MM.1S (cell line): ENCODE data around the gene CHTF18.

Source experiments
- EZH2 ChIP-seq: fragments of 300-600 bp; sonication (generic); optimal IDR thresholded peaks from 2 replicates; pipeline ENCODE3; 2017; ENCODE audit warnings: low read depth, mild to moderate bottlenecking, antibody characterized with exemption, low read length, mixed read lengths
- EZH2phosphoT487 ChIP-seq: fragments of 300-600 bp; sonication (generic); IDR thresholded peaks from 2 replicates; pipeline ENCODE4 v1.6.1; 2018; ENCODE audit warnings: antibody characterized with exemption, low read length
- TF ChIP-seq, protein P1 (sequence below): fragments of 300-600 bp; sonication (generic); IDR thresholded peaks from 2 replicates; pipeline ENCODE4 v1.5.1; 2016; ENCODE audit warnings: antibody characterized with exemption, low read length, mixed read lengths

DNA sequence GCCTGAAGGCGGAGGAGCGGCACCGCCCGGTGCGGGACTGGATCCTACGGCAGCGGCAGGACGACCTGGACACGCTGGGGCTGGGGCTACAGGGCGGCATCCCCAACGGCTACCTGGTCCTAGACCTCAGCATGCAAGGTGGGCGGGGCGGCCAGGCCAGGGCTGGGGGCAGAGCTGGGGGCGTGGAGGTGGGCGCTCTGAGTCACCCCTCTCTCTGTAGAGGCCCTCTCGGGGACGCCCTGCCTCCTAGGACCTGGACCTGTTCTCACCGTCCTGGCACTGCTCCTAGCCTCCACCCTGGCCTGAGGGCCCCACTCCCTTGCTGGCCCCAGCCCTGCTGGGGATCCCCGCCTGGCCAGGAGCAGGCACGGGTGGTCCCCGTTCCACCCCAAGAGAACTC lies 20.0 kb upstream of the CHTF18 start:
- TF ChIP-seq, protein P1, sequence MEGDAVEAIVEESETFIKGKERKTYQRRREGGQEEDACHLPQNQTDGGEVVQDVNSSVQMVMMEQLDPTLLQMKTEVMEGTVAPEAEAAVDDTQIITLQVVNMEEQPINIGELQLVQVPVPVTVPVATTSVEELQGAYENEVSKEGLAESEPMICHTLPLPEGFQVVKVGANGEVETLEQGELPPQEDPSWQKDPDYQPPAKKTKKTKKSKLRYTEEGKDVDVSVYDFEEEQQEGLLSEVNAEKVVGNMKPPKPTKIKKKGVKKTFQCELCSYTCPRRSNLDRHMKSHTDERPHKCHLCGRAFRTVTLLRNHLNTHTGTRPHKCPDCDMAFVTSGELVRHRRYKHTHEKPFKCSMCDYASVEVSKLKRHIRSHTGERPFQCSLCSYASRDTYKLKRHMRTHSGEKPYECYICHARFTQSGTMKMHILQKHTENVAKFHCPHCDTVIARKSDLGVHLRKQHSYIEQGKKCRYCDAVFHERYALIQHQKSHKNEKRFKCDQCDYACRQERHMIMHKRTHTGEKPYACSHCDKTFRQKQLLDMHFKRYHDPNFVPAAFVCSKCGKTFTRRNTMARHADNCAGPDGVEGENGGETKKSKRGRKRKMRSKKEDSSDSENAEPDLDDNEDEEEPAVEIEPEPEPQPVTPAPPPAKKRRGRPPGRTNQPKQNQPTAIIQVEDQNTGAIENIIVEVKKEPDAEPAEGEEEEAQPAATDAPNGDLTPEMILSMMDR, result no peak
- TF ChIP-seq EZH2 (no peak), EZH2phosphoT487 (no peak)
